ENCODE data around the gene RAET1L. TPM values are rescaled to one million over a fixed set of nuclear protein-coding genes. Genes with fewer than 3 reads are reported as not detected.
A peak's percentile ranks its signal among the peaks of the same experiment; 100 is the strongest.
"Not testable (repeated sequence)": the region's sequence is repeated elsewhere in the genome, so short reads cannot be mapped to it uniquely, and the experiment has no call there.

The RAET1L gene
- total RNA-seq, result not detected

GRCh38 chr6:150025201-150025917 is at the start of gene RAET1L:
TSS of gene RAET1L (minus strand) at chr6:150025532. CDS start at chr6:150025471, 61 bp downstream.
- Mint-ChIP-seq H3K27ac (no peak within 1 kb of the TSS), H3K4me1 (ENCODE audit: low read depth) (peaks cover 15% of the 10 kb centered on the region), H3K9me3 (no peaks in the 10 kb centered on the region), H3K36me3 (no peaks in the 10 kb centered on the region), H3K27me3 (peaks cover 38% of the 10 kb centered on the region), H3K4me3 (no peak within 1 kb of the TSS)
- intact Hi-C loops (cut with micrococcal nuclease), result loop anchor here (5.0 kb wide), 1 partner anchor 42 kb away; the partner anchor contains the start of gene ULBP3
- CTCF ChIA-PET, result interaction anchor here (1.0 kb wide), 1 partner anchor 9 kb away, joined by 3 read pairs; no protein-coding TSS in a partner anchor
- DNase-seq, result peak; percentile 62
- POLR2A ChIA-PET, result interaction anchor here (0.7 kb wide), 1 partner anchor 90 kb away, joined by 3 read pairs; no protein-coding TSS in a partner anchor

DNA sequence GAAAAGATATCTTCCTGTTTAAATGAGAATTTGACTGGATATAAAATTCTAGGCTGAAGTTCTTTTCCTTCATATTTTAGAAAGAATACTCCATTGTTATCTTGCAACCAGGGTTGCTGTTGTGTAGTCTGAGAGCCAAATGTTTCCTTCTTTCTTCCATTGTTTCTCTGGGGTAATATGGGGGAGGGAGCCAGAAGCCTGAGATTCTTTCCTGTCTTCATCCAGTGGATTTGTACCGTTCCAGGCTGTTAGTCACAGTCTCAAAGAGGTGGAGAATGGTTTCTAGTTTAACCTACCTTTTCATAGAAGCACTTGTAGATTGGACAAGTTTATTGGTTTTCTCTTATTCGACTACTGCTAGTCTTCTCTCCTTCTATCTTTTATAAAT is 49.7 kb upstream of the RAET1L start:
- peaks cover 28% of the 10 kb centered on the region for H3K27me3 Mint-ChIP-seq
- H3K4me1 Mint-ChIP-seq (ENCODE audit: low read depth), result peaks cover 26% of the 10 kb centered on the region
- no peaks in the 10 kb centered on the region for H3K36me3 Mint-ChIP-seq
- DNase-seq, result no peak
- no peak overlapping the region for H3K4me3 Mint-ChIP-seq
- H3K27ac Mint-ChIP-seq, result no peak overlapping the region
- POLR2A ChIA-PET, result no interaction called here
- no peaks in the 10 kb centered on the region for H3K9me3 Mint-ChIP-seq
- intact Hi-C loops (cut with micrococcal nuclease), result no loop called here
- CTCF ChIA-PET, result interaction anchor here (0.9 to 1.8 kb wide), 3 partner anchors 260 to 319 kb away, joined by 3 to 4 read pairs (median 3); no protein-coding TSS in a partner anchor

- H3K9me3 Mint-ChIP-seq, H3K36me3 Mint-ChIP-seq, H3K4me3 Mint-ChIP-seq, H3K27ac Mint-ChIP-seq, POLR2A ChIA-PET, DNase-seq: not testable (repeated sequence)
- intact Hi-C loops (cut with micrococcal nuclease), result loop anchor here (5.0 kb wide), 1 partner anchor 738 kb away; no protein-coding TSS in a partner anchor
- CTCF ChIA-PET, result interaction anchor here (1.1 to 1.8 kb wide), 2 partner anchors 261 to 320 kb away, joined by 3 to 4 read pairs; no protein-coding TSS in a partner anchor
- Mint-ChIP-seq H3K27me3 (peaks cover 25% of the 10 kb centered on the region), H3K4me1 (ENCODE audit: low read depth) (peaks cover 21% of the 10 kb centered on the region)
These were observed 49.2 kb upstream of the RAET1L start for GRCh38 chr6:150074396-150075033.

GRCh38 chr6:150072201-150072600 is 46.9 kb upstream of the RAET1L start:
- H3K4me3 Mint-ChIP-seq, result no peak overlapping the region
- no peak overlapping the region for H3K27ac Mint-ChIP-seq
- peaks cover 20% of the 10 kb centered on the region for H3K27me3 Mint-ChIP-seq
- ChIA-PET CTCF (interaction anchor here (0.7 to 5.3 kb wide), 5 partner anchors 9 to 323 kb away, joined by 3 to 31 read pairs (median 6); no protein-coding TSS in a partner anchor), POLR2A (no interaction called here)
- H3K9me3 Mint-ChIP-seq, result no peaks in the 10 kb centered on the region
- H3K4me1 Mint-ChIP-seq (ENCODE audit: low read depth), result peaks cover 17% of the 10 kb centered on the region
- H3K36me3 Mint-ChIP-seq, result no peaks in the 10 kb centered on the region
- peak; percentile 75 for DNase-seq
- intact Hi-C loops (cut with micrococcal nuclease), result loop anchor here (5.0 kb wide), 1 partner anchor 740 kb away; no protein-coding TSS in a partner anchor

DNA sequence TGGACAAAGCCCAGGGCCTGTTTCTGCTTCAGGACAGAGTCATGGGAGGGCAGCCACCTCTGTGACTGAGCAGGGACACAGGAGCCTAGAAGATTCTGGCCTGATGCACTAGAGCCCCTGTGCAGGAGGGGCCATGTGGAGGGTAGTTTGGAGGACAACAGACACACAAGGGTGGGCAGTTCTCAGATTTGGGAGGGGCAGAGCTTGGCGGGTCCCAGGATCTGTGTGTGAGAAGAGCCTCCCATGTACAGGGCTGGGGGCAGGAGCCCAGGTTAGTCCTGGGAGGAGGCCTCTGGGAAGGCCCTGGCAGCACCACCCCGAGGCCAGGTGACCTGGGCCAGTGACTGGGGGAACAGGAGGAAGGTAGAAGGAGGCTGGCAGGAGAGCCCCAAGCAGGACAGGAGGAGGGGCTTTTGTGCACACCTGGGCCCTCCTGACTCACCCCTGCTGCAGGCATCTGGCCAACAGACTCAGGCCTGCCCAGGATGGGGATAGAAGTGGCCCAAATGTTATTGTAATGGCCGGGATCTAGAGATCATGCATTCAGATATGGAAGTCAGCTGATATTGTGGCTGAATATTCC is 45.0 kb upstream of the RAET1L start:
- ChIA-PET POLR2A (interaction anchor here (0.6 kb wide), 1 partner anchor 132 kb away, joined by 3 read pairs; no protein-coding TSS in a partner anchor), CTCF (interaction anchor here (0.6 to 5.3 kb wide), 26 partner anchors 11 to 1510 kb away, joined by 3 to 41 read pairs (median 4); no protein-coding TSS in a partner anchor)
- Mint-ChIP-seq H3K4me3 (no peak overlapping the region), H3K4me1 (ENCODE audit: low read depth) (peaks cover 11% of the 10 kb centered on the region), H3K27ac (no peak overlapping the region), H3K9me3 (no peaks in the 10 kb centered on the region), H3K27me3 (peaks cover 21% of the 10 kb centered on the region), H3K36me3 (no peaks in the 10 kb centered on the region)
- intact Hi-C loops (cut with micrococcal nuclease), result loop anchor here (5.0 kb wide), 1 partner anchor 742 kb away; no protein-coding TSS in a partner anchor
- no peak for DNase-seq

GRCh38 chr6:150069706-150070105 is 44.4 kb upstream of the RAET1L start:
- H3K9me3 Mint-ChIP-seq, result no peaks in the 10 kb centered on the region
- ChIA-PET CTCF (interaction anchor here (0.7 to 5.3 kb wide), 2 partner anchors 326 to 892 kb away, joined by 4 to 31 read pairs; no protein-coding TSS in a partner anchor), POLR2A (no interaction called here)
- peaks cover 11% of the 10 kb centered on the region for H3K4me1 Mint-ChIP-seq (ENCODE audit: low read depth)
- H3K27ac Mint-ChIP-seq, result no peak overlapping the region
- intact Hi-C loops (cut with micrococcal nuclease), result loop anchor here (1.0 to 5.0 kb wide), 4 partner anchors 42 to 743 kb away; partner anchors contain the start of gene RAET1L
- H3K4me3 Mint-ChIP-seq, result no peak overlapping the region
- H3K27me3 Mint-ChIP-seq, result peaks cover 19% of the 10 kb centered on the region
- DNase-seq, result no peak
- H3K36me3 Mint-ChIP-seq, result no peaks in the 10 kb centered on the region

DNA sequence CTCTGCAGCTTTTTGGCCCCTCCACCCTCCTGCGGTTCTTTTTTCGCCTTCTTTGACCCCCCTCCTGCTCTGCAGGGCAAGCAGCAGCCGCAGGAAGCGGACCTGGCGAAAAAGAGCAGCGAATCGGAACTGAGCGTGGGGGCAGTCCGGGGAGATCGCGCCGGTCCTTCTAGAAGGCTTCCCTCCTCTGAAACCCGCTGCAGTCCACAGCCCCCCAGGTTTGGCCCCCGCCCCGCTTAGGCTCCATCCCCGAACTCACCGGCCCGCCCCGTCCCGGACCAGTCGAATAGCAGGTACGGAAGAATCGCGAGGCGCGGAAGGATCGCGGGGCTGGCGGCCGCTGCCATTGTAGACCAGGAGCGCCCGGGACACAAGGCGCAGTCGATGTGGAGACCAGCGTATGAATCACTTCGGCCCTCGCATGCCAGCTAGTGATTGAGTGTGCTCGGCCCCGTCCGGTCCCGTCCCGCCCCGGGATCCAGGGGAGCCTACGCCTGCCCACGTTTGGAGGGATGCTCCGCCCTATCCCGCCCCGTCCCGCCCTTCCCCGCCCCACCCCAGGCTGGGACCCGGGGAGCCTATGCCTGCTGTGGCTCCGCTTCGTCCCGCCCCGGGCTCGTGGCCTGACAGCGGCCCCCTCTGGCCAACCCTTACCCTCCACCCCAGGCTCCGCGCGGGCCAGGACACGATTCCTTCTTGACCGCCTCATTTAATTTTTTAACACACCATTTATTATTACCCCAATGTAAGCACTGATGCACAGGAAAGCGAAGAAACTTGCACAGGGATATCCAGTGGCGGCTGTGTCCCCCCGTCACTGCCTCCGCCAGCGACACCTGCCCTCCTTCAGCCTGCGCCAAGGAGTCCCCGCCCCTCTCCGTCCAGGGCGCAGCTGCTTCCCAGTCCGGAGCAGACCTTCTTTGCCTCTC is 43.7 kb upstream of the RAET1L start, which contains the start of gene ULBP3:
Gene ULBP3 (minus strand): TSS at position 402 of the 929 bp plus-strand sequence. CDS start 55 bp downstream, at position 347.
- peak; percentile 87 for DNase-seq
- Mint-ChIP-seq H3K4me1 (ENCODE audit: low read depth) (peaks cover 11% of the 10 kb centered on the region), H3K4me3 (peak within 1 kb of the TSS; percentile 66), H3K27ac (no peak within 1 kb of the TSS), H3K27me3 (peaks cover 13% of the 10 kb centered on the region), H3K9me3 (no peaks in the 10 kb centered on the region), H3K36me3 (no peaks in the 10 kb centered on the region)
- intact Hi-C loops (cut with micrococcal nuclease), result loop anchor here (1.0 to 5.0 kb wide), 3 partner anchors 42 to 135 kb away; partner anchors contain the start of gene RAET1L
- CTCF ChIA-PET, result interaction anchor here (0.7 to 5.3 kb wide), 4 partner anchors 9 to 892 kb away, joined by 3 to 31 read pairs (median 4); no protein-coding TSS in a partner anchor
- POLR2A ChIA-PET, result no interaction called here

- Mint-ChIP-seq H3K9me3 (no peaks in the 10 kb centered on the region), H3K4me3 (peak overlapping the region; percentile 66), H3K4me1 (ENCODE audit: low read depth) (peaks cover 11% of the 10 kb centered on the region), H3K27me3 (peaks cover 9% of the 10 kb centered on the region), H3K27ac (no peak overlapping the region), H3K36me3 (no peaks in the 10 kb centered on the region)
- POLR2A ChIA-PET, result no interaction called here
- CTCF ChIA-PET, result interaction anchor here (1.1 to 5.3 kb wide), 3 partner anchors 12 to 327 kb away, joined by 5 to 31 read pairs (median 5); no protein-coding TSS in a partner anchor
- intact Hi-C loops (cut with micrococcal nuclease), result loop anchor here (5.0 kb wide), 1 partner anchor 41 kb away; the partner anchor contains the start of gene RAET1L
- DNase-seq, result peak; percentile 36
These were observed 42.8 kb upstream of the RAET1L start for GRCh38 chr6:150068151-150068550.

GRCh38 chr6:150065083-150065482 is 39.8 kb upstream of the RAET1L start:
- Mint-ChIP-seq H3K9me3 (no peaks in the 10 kb centered on the region), H3K4me3 (no peak overlapping the region), H3K27me3 (peaks cover 3% of the 10 kb centered on the region), H3K4me1 (ENCODE audit: low read depth) (peaks cover 4% of the 10 kb centered on the region), H3K36me3 (no peaks in the 10 kb centered on the region), H3K27ac (no peak overlapping the region)
- CTCF ChIA-PET, result no interaction called here
- POLR2A ChIA-PET, result no interaction called here
- intact Hi-C loops (cut with micrococcal nuclease), result loop anchor here (5.0 kb wide), 1 partner anchor 38 kb away; the partner anchor contains the start of gene RAET1L
- no peak for DNase-seq

- CTCF ChIA-PET, result no interaction called here
- peaks cover 8% of the 10 kb centered on the region for H3K4me1 Mint-ChIP-seq (ENCODE audit: low read depth)
- no peaks in the 10 kb centered on the region for H3K9me3 Mint-ChIP-seq
- H3K27me3 Mint-ChIP-seq, result peaks cover 5% of the 10 kb centered on the region
- intact Hi-C loops (cut with micrococcal nuclease), result no loop called here
- H3K36me3 Mint-ChIP-seq, result no peaks in the 10 kb centered on the region
- H3K4me3 Mint-ChIP-seq, result no peak overlapping the region
- no peak overlapping the region for H3K27ac Mint-ChIP-seq
- DNase-seq, result no peak
- POLR2A ChIA-PET, result no interaction called here
These were observed 38.3 kb upstream of the RAET1L start for GRCh38 chr6:150063640-150064039.

- POLR2A ChIA-PET; H3K4me3 Mint-ChIP-seq; CTCF ChIA-PET; H3K27ac Mint-ChIP-seq; H3K4me1 Mint-ChIP-seq (ENCODE audit: low read depth); H3K9me3 Mint-ChIP-seq; intact Hi-C loops (cut with micrococcal nuclease); H3K36me3 Mint-ChIP-seq: not testable (repeated sequence)
- peak; percentile 35 for DNase-seq
- H3K27me3 Mint-ChIP-seq, result peaks cover 16% of the 10 kb centered on the region
These were observed 34.6 kb upstream of the RAET1L start for GRCh38 chr6:150059973-150060372.
